Measurements from ENCODE around the gene ABAT. TPM values are rescaled to one million over a fixed set of nuclear protein-coding genes. Genes with fewer than 3 reads are reported as not detected.

Gene ABAT
- total and polyA plus RNA-seq, 10 of the 15 experiments (the other 5 are each of a cell fraction or from before 2014, with no cell fraction given) = 1.0 to 10.6 (median 1.9) TPM

DNA sequence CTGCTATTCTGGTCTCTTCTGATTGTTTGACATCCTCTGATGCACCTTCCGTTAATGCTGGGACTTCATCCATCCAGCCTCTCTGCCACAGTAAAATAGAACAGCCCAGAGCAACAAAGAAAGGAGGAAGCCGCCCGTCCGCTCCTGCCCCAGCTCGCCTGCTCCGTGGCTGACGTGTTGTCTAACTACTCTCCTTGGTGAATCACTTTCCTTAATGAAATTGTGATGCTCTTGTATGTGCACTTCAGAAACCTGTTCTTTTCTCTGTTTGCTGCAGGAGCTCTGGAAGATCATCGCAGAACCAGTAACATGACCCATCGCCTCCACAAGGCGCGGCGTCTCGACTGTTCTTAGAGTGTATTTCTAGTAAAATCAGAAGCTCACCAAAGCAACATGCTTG is 28.6 kb upstream of the ABAT start:
- Histone ChIP-seq H3K79me2 (ENCODE audit: control insufficient read depth, insufficient read depth, low read length) (no peaks in the 10 kb centered on the region), H3K4me2 (ENCODE audit: control insufficient read depth, insufficient read depth) (no peak overlapping the region), H3K4me1 (ENCODE audit: control insufficient read depth, insufficient read depth, low read length) (no peaks in the 10 kb centered on the region), H3K9me3 (replicated peaks; ENCODE audit: control insufficient read depth, insufficient read depth, low read length) (no peaks in the 10 kb centered on the region), H4K20me1 (ENCODE audit: control insufficient read depth, insufficient read depth) (no peaks in the 10 kb centered on the region), H3K27ac (ENCODE audit: control insufficient read depth, insufficient read depth) (no peak overlapping the region), H3K9ac (ENCODE audit: control insufficient read depth, insufficient read depth, low read length) (no peak overlapping the region), H3K36me3 (ENCODE audit: control insufficient read depth in 2 of 2, insufficient read depth in 2 of 2, low read length in 1 of 2) (peaks cover 15 to 19% of the 10 kb centered on the region in 2 experiments), H3K4me3 (no peak overlapping the region), H3K27me3 (replicated peaks in 1 of 2; ENCODE audit: control insufficient read depth in 2 of 2, insufficient read depth in 2 of 2, low read length in 1 of 2) (no peaks in the 10 kb centered on the region), H2AFZ (ENCODE audit: control insufficient read depth, low read depth, low read length) (no peak overlapping the region)
- WGBS (ENCODE audit: insufficient coverage, insufficient replicate concordance, low lambda C conversion rate, missing lambda C conversion rate) = 93% methylated on average over 13 of the region's 13 CpGs
- no peak for FAIRE-seq
- ATAC-seq = no peak
- no TSS peak for BruUV-seq (replicated peaks)
- RAD21 ChIA-PET (ENCODE audit: unreplicated experiment) = no interaction called here
- in situ Hi-C loops (cut with MboI) = no loop called here
- intact Hi-C loops (cut with micrococcal nuclease; ENCODE audit: unreplicated experiment) = no loop called here
- no peak for DNase-seq (ENCODE audit: low read depth, low spot score)
- CTCF ChIA-PET = no interaction called here
- SMC1A ChIA-PET (ENCODE audit: uncharacterized antibody, unreplicated experiment) = no interaction called here
- POLR2A ChIA-PET = interaction anchor here (0.5 kb wide), 1 partner anchor 25 kb away, joined by 3 read pairs; no protein-coding TSS in a partner anchor
- TF ChIP-seq FOS (IDR thresholded peaks at IDR 0.05; ENCODE audit: borderline replicate concordance, extremely low read depth, insufficient read length) (no peak), BHLHE40 (IDR thresholded peaks at IDR 0.05; ENCODE audit: borderline replicate concordance in 1 of 2, low read depth in 2 of 2, low read length in 1 of 2) (no peak), TARDBP (IDR thresholded peaks at IDR 0.05; ENCODE audit: borderline replicate concordance) (no peak), KAT2A (conservative IDR thresholded peaks at IDR 0.05; ENCODE audit: control insufficient read depth, low read depth, low read length) (no peak), POU2F2 (IDR thresholded peaks at IDR 0.05; ENCODE audit: borderline replicate concordance, low read depth, low read length) (no peak), TAF1 (IDR thresholded peaks at IDR 0.05; ENCODE audit: borderline replicate concordance, low read depth, low read length) (no peak), HCFC1 (IDR thresholded peaks at IDR 0.05; ENCODE audit: low read length) (no peak), RBBP5 (conservative IDR thresholded peaks at IDR 0.05) (no peak), BMI1 (IDR thresholded peaks at IDR 0.05; ENCODE audit: borderline replicate concordance) (no peak), POLR2AphosphoS2 (IDR thresholded peaks at IDR 0.05; ENCODE audit: low read depth, low read length) (no peak), IRF4 (IDR thresholded peaks at IDR 0.05; ENCODE audit: low read depth, low read length) (no peak)
- TF ChIP-seq, protein P1, sequence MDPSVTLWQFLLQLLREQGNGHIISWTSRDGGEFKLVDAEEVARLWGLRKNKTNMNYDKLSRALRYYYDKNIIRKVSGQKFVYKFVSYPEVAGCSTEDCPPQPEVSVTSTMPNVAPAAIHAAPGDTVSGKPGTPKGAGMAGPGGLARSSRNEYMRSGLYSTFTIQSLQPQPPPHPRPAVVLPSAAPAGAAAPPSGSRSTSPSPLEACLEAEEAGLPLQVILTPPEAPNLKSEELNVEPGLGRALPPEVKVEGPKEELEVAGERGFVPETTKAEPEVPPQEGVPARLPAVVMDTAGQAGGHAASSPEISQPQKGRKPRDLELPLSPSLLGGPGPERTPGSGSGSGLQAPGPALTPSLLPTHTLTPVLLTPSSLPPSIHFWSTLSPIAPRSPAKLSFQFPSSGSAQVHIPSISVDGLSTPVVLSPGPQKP (IDR thresholded peaks at IDR 0.05; ENCODE audit: low read depth, low read length) = no peak
- TF ChIP-seq, protein P2, sequence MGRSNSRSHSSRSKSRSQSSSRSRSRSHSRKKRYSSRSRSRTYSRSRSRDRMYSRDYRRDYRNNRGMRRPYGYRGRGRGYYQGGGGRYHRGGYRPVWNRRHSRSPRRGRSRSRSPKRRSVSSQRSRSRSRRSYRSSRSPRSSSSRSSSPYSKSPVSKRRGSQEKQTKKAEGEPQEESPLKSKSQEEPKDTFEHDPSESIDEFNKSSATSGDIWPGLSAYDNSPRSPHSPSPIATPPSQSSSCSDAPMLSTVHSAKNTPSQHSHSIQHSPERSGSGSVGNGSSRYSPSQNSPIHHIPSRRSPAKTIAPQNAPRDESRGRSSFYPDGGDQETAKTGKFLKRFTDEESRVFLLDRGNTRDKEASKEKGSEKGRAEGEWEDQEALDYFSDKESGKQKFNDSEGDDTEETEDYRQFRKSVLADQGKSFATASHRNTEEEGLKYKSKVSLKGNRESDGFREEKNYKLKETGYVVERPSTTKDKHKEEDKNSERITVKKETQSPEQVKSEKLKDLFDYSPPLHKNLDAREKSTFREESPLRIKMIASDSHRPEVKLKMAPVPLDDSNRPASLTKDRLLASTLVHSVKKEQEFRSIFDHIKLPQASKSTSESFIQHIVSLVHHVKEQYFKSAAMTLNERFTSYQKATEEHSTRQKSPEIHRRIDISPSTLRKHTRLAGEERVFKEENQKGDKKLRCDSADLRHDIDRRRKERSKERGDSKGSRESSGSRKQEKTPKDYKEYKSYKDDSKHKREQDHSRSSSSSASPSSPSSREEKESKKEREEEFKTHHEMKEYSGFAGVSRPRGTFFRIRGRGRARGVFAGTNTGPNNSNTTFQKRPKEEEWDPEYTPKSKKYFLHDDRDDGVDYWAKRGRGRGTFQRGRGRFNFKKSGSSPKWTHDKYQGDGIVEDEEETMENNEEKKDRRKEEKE (IDR thresholded peaks at IDR 0.05) = no peak
- TF ChIP-seq, protein P3, sequence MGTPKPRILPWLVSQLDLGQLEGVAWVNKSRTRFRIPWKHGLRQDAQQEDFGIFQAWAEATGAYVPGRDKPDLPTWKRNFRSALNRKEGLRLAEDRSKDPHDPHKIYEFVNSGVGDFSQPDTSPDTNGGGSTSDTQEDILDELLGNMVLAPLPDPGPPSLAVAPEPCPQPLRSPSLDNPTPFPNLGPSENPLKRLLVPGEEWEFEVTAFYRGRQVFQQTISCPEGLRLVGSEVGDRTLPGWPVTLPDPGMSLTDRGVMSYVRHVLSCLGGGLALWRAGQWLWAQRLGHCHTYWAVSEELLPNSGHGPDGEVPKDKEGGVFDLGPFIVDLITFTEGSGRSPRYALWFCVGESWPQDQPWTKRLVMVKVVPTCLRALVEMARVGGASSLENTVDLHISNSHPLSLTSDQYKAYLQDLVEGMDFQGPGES (IDR thresholded peaks at IDR 0.05) = no peak
- TF ChIP-seq, protein P4, sequence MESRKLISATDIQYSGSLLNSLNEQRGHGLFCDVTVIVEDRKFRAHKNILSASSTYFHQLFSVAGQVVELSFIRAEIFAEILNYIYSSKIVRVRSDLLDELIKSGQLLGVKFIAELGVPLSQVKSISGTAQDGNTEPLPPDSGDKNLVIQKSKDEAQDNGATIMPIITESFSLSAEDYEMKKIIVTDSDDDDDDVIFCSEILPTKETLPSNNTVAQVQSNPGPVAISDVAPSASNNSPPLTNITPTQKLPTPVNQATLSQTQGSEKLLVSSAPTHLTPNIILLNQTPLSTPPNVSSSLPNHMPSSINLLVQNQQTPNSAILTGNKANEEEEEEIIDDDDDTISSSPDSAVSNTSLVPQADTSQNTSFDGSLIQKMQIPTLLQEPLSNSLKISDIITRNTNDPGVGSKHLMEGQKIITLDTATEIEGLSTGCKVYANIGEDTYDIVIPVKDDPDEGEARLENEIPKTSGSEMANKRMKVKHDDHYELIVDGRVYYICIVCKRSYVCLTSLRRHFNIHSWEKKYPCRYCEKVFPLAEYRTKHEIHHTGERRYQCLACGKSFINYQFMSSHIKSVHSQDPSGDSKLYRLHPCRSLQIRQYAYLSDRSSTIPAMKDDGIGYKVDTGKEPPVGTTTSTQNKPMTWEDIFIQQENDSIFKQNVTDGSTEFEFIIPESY (IDR thresholded peaks at IDR 0.05) = no peak

Measured in GM12878 (cell line).